HG03196 (cell line): ENCODE results near the gene BLVRA.

Experiments
- ATAC-seq: cut with Tn5 transposase; IDR thresholded peaks from one replicate; pipeline ENCODE4 v1.9.1; 2021; ENCODE audit not compliant: unreplicated experiment

BLVRA gene

DNA sequence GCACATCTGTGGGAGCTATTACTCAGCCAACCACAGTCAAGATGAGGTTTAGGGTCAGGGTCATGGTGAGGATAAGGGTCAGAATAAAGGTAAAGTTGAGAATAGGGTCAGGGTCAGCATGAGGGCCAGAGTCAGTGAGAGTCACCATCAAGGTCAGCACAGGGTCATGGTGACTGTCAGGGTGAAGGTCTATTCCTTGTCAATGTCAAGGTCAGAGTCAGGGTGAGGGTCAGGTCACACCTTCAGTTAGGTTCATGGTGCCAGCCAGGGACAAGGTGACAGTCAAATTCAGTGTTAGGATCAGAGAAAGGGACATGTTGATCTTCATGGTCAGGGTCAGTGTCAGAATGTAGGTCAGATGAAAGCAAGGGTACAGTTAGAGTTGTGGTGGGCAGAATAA lies 96.7 kb downstream of the BLVRA start:
- no peak for ATAC-seq

DNA sequence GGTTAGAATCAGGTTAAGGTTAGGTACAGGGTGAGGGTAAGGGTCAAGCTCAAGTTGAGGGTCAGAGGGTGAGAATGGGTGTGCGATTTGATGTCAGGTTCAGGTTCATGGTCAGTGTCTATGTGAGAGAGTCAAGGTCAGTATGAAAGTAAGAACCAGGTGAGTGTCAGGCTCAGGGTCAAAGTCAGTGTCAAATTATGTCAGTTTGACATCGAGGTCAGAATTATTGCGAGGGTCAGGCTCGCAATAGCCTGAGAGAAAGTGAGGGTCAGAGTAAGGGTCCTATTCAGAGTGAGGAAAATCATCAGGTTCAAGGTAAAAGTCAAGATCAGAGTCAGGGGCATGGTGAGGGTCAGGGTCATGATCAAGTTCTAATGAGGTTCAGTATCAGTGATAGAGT lies 97.8 kb downstream of the BLVRA start:
- ATAC-seq, result no peak
